K562 (cell line): Measurements from ENCODE around the gene ABCF2. TPM values are rescaled to one million over a fixed set of nuclear protein-coding genes. Genes with fewer than 3 reads are reported as not detected.

Source experiments
- ATAC-seq: fragments of 200-7000 bp; cut with Tn5 transposase; 3 replicates; pipeline ENCODE4 v1.9.1; 2020; ENCODE audit warnings: moderate library complexity
- BruUV-seq: library from RNA; stranded (reverse); fragments of 400-500 nt; replicated peaks from 2 replicates; lab custom pipeline; 2021; lab: Mats Ljungman, UMichigan
- CTCF ChIA-PET: fragments of 300-600 bp; formaldehyde crosslinking; extraction: SDS; loops from one replicate; lab custom pipeline; 2021; ENCODE audit warnings: low intra/inter-chr PET ratio; lab: Yijun Ruan, JAX
- POLR2A ChIA-PET: fragments of 300-600, 350-650 bp; sonication (Branson Sonifier 250); formaldehyde crosslinking; extraction: SDS; loops from one replicate; lab custom pipeline; 2021; ENCODE audit warnings: antibody characterized with exemption, inconsistent platforms; lab: Yijun Ruan, JAX
- DNase-seq, 4 experiments: peaks; one replicate each; pipeline versions ENCODE4 v3.0.0 to v3.0.0-alpha.2; 2011 to 2018; ENCODE audit warnings: low spot score in 3 of 4, mixed read lengths in 3 of 4; ENCODE audit errors: extremely low read depth in 1 of 4
- FAIRE-seq: peaks from 2 replicates; lab custom pipeline; 2011; peaks lifted over from hg19 to GRCh38; lab: Jason Lieb, UNC
- H2AFZ ChIP-seq: 2 replicates; pipeline ENCODE4 v1.6.0; 2011; ENCODE audit warnings: low read depth, low read length, control low read depth, inconsistent platforms
- H3K27ac ChIP-seq: fragments of 200-600 bp; 3 replicates; pipeline ENCODE4 v1.8.0; 2011; ENCODE audit warnings: low read depth, mild to moderate bottlenecking, control low read depth, inconsistent platforms, low read length, moderate library complexity, mixed read lengths; ENCODE audit errors: extremely low read depth
- H3K27me3 ChIP-seq, 2 experiments: fragments of 300-600 bp in 1 of 2; 2 replicates in 1 of 2; 3 replicates in 1 of 2; pipeline versions ENCODE4 v1.6.0 to v1.8.0; 2011; ENCODE audit warnings: inconsistent platforms in 2 of 2, low read length in 2 of 2, mild to moderate bottlenecking in 1 of 2, mixed read lengths in 1 of 2, moderate library complexity in 1 of 2; ENCODE audit not compliant: control insufficient read depth in 2 of 2, insufficient read depth in 2 of 2
- H3K36me3 ChIP-seq: fragments of 300-600 bp; 3 replicates; pipeline ENCODE4 v1.8.0; 2011; ENCODE audit warnings: mild to moderate bottlenecking, low read length, inconsistent platforms; ENCODE audit not compliant: control insufficient read depth, insufficient read depth
- H3K4me1 ChIP-seq, 2 experiments: fragments of 200-600 bp in 1 of 2; replicated peaks in 1 of 2; 2 replicates in 1 of 2; 3 replicates in 1 of 2; pipeline versions ENCODE4 v1.5.1 to v1.8.0; 2011; ENCODE audit warnings: inconsistent platforms in 2 of 2, low read length in 2 of 2, mild to moderate bottlenecking in 1 of 2, mixed read lengths in 1 of 2, moderate library complexity in 1 of 2; ENCODE audit not compliant: control insufficient read depth in 2 of 2, insufficient read depth in 2 of 2
- H3K4me2 ChIP-seq: 2 replicates; pipeline ENCODE4 v1.6.1; 2011; ENCODE audit warnings: low read length, control low read depth, inconsistent platforms, mixed read lengths; ENCODE audit not compliant: insufficient read depth
- H3K4me3 ChIP-seq: fragments of 200-600 bp; sonication (generic), shearing (Covaris generic); 2 replicates; pipeline ENCODE4 v1.5.1; 2016; ENCODE audit warnings: control low read depth, inconsistent platforms
- H3K79me2 ChIP-seq: fragments of 200-600 bp; 3 replicates; pipeline ENCODE4 v1.8.0; 2011; ENCODE audit warnings: low read length, inconsistent platforms; ENCODE audit not compliant: control insufficient read depth, insufficient read depth
- H3K9ac ChIP-seq, 2 experiments: 2 replicates each; pipeline versions ENCODE4 v1.6.0 to v1.6.1; 2011; ENCODE audit warnings: low read depth in 2 of 2, low read length in 2 of 2, control low read depth in 1 of 2, inconsistent platforms in 1 of 2, mild to moderate bottlenecking in 1 of 2, mixed read lengths in 1 of 2; ENCODE audit not compliant: insufficient read depth in 1 of 2
- H3K9me1 ChIP-seq: one replicate; pipeline ENCODE4 v1.6.0; 2011; ENCODE audit warnings: inconsistent platforms, mild to moderate bottlenecking, low read length, moderate library complexity; ENCODE audit not compliant: control insufficient read depth, insufficient read depth
- H3K9me3 ChIP-seq: replicated peaks from 2 replicates; pipeline ENCODE4 v1.5.1; 2011; ENCODE audit warnings: low read depth, low read length, inconsistent platforms; ENCODE audit not compliant: control insufficient read depth, insufficient read depth
- H4K20me1 ChIP-seq: replicated peaks from 2 replicates; pipeline ENCODE4 v1.6.1; 2011; ENCODE audit warnings: low read length, inconsistent platforms, mixed read lengths; ENCODE audit not compliant: control insufficient read depth, insufficient read depth
- CBX3 ChIP-seq, 2 experiments: IDR thresholded peaks; 1 replicate in 1 of 2; 2 replicates in 1 of 2; pipeline ENCODE4 v1.6.1; 2012; ENCODE audit warnings: inconsistent platforms in 2 of 2, low read length in 2 of 2, borderline replicate concordance in 1 of 2, control low read depth in 1 of 2
- CGGBP1 ChIP-seq: fragments of 250-450 bp; sonication (Bioruptor Pico); IDR thresholded peaks from 2 replicates; pipeline ENCODE4 v1.9.0; 2021; ENCODE audit warnings: mild to moderate bottlenecking
- DEAF1 ChIP-seq: fragments of 450-650 bp; formaldehyde crosslinking; IDR thresholded peaks from 2 replicates; pipeline ENCODE4 v1.4.0; 2020; ENCODE audit warnings: mild to moderate bottlenecking, moderate library complexity
- E2F5 ChIP-seq: sonication (generic); formaldehyde crosslinking; IDR thresholded peaks from 2 replicates; pipeline ENCODE4 v1.8.0; 2022; ENCODE audit warnings: mild to moderate bottlenecking, missing genetic modification reagents
- EP300 ChIP-seq: IDR thresholded peaks from 2 replicates; pipeline ENCODE4 v1.6.1; 2012; ENCODE audit warnings: low read length, improper control_type of control experiment
- ESRRA ChIP-seq: fragments of 450-650 bp; IDR thresholded peaks from 2 replicates; pipeline ENCODE4 v1.6.1; 2014; ENCODE audit warnings: low read depth, mild to moderate bottlenecking, moderate library complexity, borderline replicate concordance
- FOXP4 ChIP-seq: sonication (generic); formaldehyde crosslinking; IDR thresholded peaks from 2 replicates; pipeline ENCODE4 v1.8.0; 2022; ENCODE audit warnings: mild to moderate bottlenecking, missing genetic modification reagents, borderline replicate concordance
- LARP7 ChIP-seq: fragments of 450-650 bp; IDR thresholded peaks from 2 replicates; pipeline ENCODE4 v1.6.1; 2016
- NUFIP1 ChIP-seq: fragments of 450-650 bp; IDR thresholded peaks from 2 replicates; pipeline ENCODE4 v1.6.1; 2018; ENCODE audit not compliant: partially characterized antibody
- SUPT5H ChIP-seq: fragments of 450-650 bp; IDR thresholded peaks from 2 replicates; pipeline ENCODE4 v1.6.1; 2016
- TAF1 ChIP-seq: IDR thresholded peaks from 2 replicates; pipeline ENCODE4 v1.6.1; 2011; ENCODE audit warnings: mild to moderate bottlenecking, low read length, moderate library complexity; ENCODE audit not compliant: insufficient read depth, control insufficient read depth, severe bottlenecking; ENCODE audit errors: extremely low read depth
- TCF15 ChIP-seq: fragments of 250-450 bp; sonication (Bioruptor Pico); IDR thresholded peaks from 2 replicates; pipeline ENCODE4 v1.8.0; 2022; ENCODE audit warnings: moderate library complexity, mild to moderate bottlenecking, inconsistent platforms
- TCF7L2 ChIP-seq: fragments of 150-350 bp; IDR thresholded peaks from 2 replicates; pipeline ENCODE4 v1.6.1; 2016; ENCODE audit warnings: low read depth, mild to moderate bottlenecking, low read length, moderate library complexity
- TSC22D4 ChIP-seq: fragments of 450-650 bp; IDR thresholded peaks from 2 replicates; pipeline ENCODE4 v1.6.1; 2016; ENCODE audit warnings: missing genetic modification characterization, missing biosample characterization, control low read depth
- XRCC5 ChIP-seq: fragments of 200-400 bp; formaldehyde crosslinking; IDR thresholded peaks from 2 replicates; pipeline ENCODE4 v1.6.1; 2017; ENCODE audit warnings: low read depth, mild to moderate bottlenecking, low read length
- ZBED1 ChIP-seq: IDR thresholded peaks from 2 replicates; pipeline ENCODE4 v1.6.1; 2014
- ZNF280B ChIP-seq: fragments of 250-450 bp; sonication (Bioruptor Pico); IDR thresholded peaks from 2 replicates; pipeline ENCODE4 v1.5.1; 2021; ENCODE audit warnings: mild to moderate bottlenecking
- WGBS: fragments of 100-300 bp; shearing (Covaris generic); methylation state at CpG from one replicate; pipeline ENCODE4 v1.1.6; 2016; ENCODE audit warnings: low coverage, mixed read lengths; ENCODE audit not compliant: insufficient coverage; ENCODE audit errors: missing lambda C conversion rate; 5-methylcytosine and 5-hydroxymethylcytosine counted together
- in situ Hi-C: fragments of 300-500 bp; cut with MboI; formaldehyde crosslinking; loops from 4 replicates; pipeline ENCODE4 v1.15.0; 2018; ENCODE audit warnings: inconsistent platforms, mixed read lengths
- intact Hi-C: fragments of 100-400 bp; cut with micrococcal nuclease; formaldehyde crosslinking; loops from 2 replicates; pipeline ENCODE4 v1.14.2; 2022
- polyA plus RNA-seq, 8 experiments: library from polyadenylated mRNA; depleted of rRNA in 4 of 8; stranded (reverse) in 5 of 8; unstranded in 3 of 8; fragments of >200 nt; fragmentation: Nextera tagmentation in 2 of 8; fragmentation: Illumina TruSeq in 1 of 8; extraction: Ambion mirVana in 2 of 8; extraction: Trizol in 1 of 8; gene quantifications; 2 replicates each; pipeline versions ENCODE4 v1.2.1 to v1.2.3, GENCODE V29; 2011 to 2014; ENCODE audit warnings: inconsistent platforms in 1 of 8, missing spikeins in 1 of 8
- total RNA-seq, 7 experiments: library from RNA; depleted of rRNA in 6 of 7; stranded (reverse); fragments of >200 nt in 6 of 7; fragmentation: Illumina TruSeq in 2 of 7; extraction: Trizol in 2 of 7; gene quantifications; 2 replicates each; pipeline versions ENCODE4 v1.2.1 to v1.2.3, GENCODE V29; 2011 to 2021; ENCODE audit warnings: low replicate concordance in 1 of 7

Gene ABCF2
- total and polyA plus RNA-seq, 9 of the 15 experiments (the other 6 are each of a cell fraction or from before 2014, with no cell fraction given) = 62.1 to 224 (median 113) TPM

GRCh38 chr7:151264615-151265014 lies 37.6 kb upstream of the ABCF2 start:
- POLR2A ChIA-PET = interaction anchor here (1.0 kb wide), 2 partner anchors 12 to 77 kb away, joined by 3 read pairs; partner anchors contain the start of gene NUB1
- no peaks in the 10 kb centered on the region for H3K9me1 ChIP-seq
- no peak overlapping the region for H3K27ac ChIP-seq
- no peak overlapping the region for H3K4me3 ChIP-seq
- no peak for ATAC-seq
- H2AFZ ChIP-seq = no peak overlapping the region
- no peak for FAIRE-seq
- no peaks in the 10 kb centered on the region for H3K36me3 ChIP-seq
- no peak overlapping the region; a peak in 1 of 4 replicates for H3K9ac ChIP-seq
- in situ Hi-C loops (no loop called here), intact Hi-C loops (no loop called here)
- peaks cover 27 to 86% of the 10 kb centered on the region in 2 experiments; a peak in 4 of 5 replicates for H3K27me3 ChIP-seq
- TF ChIP-seq TCF15 (no peak), ESRRA (no peak), LARP7 (no peak), XRCC5 (no peak), TSC22D4 (tag) (no peak), TCF7L2 (no peak), CGGBP1 (CRISPR knock-in tag) (no peak), E2F5 (CRISPR knock-in tag) (no peak), CBX3 (IDR thresholded peaks at IDR 0.05; ENCODE audit: borderline replicate concordance in 1 of 2, low read length in 2 of 2) (no peak), ZBED1 (no peak), SUPT5H (no peak), ZNF280B (CRISPR knock-in tag) (no peak), DEAF1 (CRISPR knock-in tag) (no peak), EP300 (no peak), TAF1 (no peak), NUFIP1 (no peak), FOXP4 (CRISPR knock-in tag) (no peak)
- no TSS peak for BruUV-seq
- no peak for DNase-seq
- H3K79me2 ChIP-seq = no peaks in the 10 kb centered on the region
- no peaks in the 10 kb centered on the region; the same call in 1 of the 2 replicates for H3K9me3 ChIP-seq
- H4K20me1 ChIP-seq = no peaks in the 10 kb centered on the region; the same call in 1 of the 2 replicates
- WGBS = 10% methylated on average over 5 of the region's 5 CpGs
- no peak overlapping the region for H3K4me2 ChIP-seq
- CTCF ChIA-PET = no interaction called here
- H3K4me1 ChIP-seq = peaks cover 0 to 5% of the 10 kb centered on the region in 2 experiments; a peak in 1 of 5 replicates
